Lower leg skin (tissue), 3 donors: Measurements from ENCODE around the gene TLE4.

Source experiments
- POLR2A ChIP-seq, 2 donors: fragments of 450-650 bp; IDR thresholded peaks; one replicate each; pipeline ENCODE4 v1.6.1; 2016 to 2017; ENCODE audit warnings: antibody characterized with exemption in 2 of 2, mild to moderate bottlenecking in 1 of 2, moderate library complexity in 1 of 2
- TF ChIP-seq, protein P1 (sequence below), 3 donors: fragments of 450-650 bp; IDR thresholded peaks; one replicate each; pipeline ENCODE4 v1.5.1; 2016; ENCODE audit warnings: antibody characterized with exemption in 3 of 3, mild to moderate bottlenecking in 3 of 3, moderate library complexity in 2 of 3

DNA sequence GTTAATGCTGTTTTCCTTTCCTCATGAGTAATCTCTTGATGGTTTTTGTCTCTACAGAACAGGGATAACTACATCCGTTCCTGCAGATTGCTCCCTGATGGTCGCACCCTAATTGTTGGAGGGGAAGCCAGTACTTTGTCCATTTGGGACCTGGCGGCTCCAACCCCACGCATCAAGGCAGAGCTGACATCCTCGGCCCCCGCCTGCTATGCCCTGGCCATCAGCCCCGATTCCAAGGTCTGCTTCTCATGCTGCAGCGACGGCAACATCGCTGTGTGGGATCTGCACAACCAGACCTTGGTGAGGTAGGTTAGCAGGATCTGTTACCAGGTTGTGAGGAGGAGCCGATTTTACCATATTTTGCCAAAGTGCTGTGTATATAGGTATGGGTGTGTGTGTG is 148.2 kb downstream of the TLE4 start:
- TF ChIP-seq, protein P1, sequence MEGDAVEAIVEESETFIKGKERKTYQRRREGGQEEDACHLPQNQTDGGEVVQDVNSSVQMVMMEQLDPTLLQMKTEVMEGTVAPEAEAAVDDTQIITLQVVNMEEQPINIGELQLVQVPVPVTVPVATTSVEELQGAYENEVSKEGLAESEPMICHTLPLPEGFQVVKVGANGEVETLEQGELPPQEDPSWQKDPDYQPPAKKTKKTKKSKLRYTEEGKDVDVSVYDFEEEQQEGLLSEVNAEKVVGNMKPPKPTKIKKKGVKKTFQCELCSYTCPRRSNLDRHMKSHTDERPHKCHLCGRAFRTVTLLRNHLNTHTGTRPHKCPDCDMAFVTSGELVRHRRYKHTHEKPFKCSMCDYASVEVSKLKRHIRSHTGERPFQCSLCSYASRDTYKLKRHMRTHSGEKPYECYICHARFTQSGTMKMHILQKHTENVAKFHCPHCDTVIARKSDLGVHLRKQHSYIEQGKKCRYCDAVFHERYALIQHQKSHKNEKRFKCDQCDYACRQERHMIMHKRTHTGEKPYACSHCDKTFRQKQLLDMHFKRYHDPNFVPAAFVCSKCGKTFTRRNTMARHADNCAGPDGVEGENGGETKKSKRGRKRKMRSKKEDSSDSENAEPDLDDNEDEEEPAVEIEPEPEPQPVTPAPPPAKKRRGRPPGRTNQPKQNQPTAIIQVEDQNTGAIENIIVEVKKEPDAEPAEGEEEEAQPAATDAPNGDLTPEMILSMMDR (IDR thresholded peaks at IDR 0.05) = no peak
- TF ChIP-seq POLR2A (IDR thresholded peaks at IDR 0.05) = no peak
